CD14-positive monocyte (primary cell): ENCODE results near the gene DDA1. TPM values are rescaled to one million over a fixed set of nuclear protein-coding genes. Genes with fewer than 3 reads are reported as not detected.

Source experiments
- DNase-seq, 3 donors: peaks; one replicate each; pipeline ENCODE4 v3.0.0-alpha.2; 2011 to 2022
- H2AFZ ChIP-seq: 2 replicates; pipeline ENCODE4 v1.6.0; 2012; ENCODE audit warnings: mild to moderate bottlenecking, low read depth, low read length, inconsistent platforms; ENCODE audit not compliant: insufficient read depth, poor library complexity, severe bottlenecking
- H3K27ac ChIP-seq, 2 donors: 1 replicate in 1 of 2; 2 replicates in 1 of 2; pipeline ENCODE4 v1.5.1; 2012 to 2013; ENCODE audit warnings: low read length in 2 of 2, control low read depth in 1 of 2, inconsistent platforms in 1 of 2, low read depth in 1 of 2, mild to moderate bottlenecking in 1 of 2
- H3K27me3 ChIP-seq, 2 donors: one replicate each; pipeline versions ENCODE4 v1.6.0 to v1.6.1; 2011 to 2013; ENCODE audit warnings: low read length in 2 of 2; ENCODE audit not compliant: control insufficient read depth in 2 of 2, insufficient read depth in 2 of 2
- H3K36me3 ChIP-seq, 2 donors: replicated peaks in 1 of 2; 1 replicate in 1 of 2; 2 replicates in 1 of 2; pipeline versions ENCODE4 v1.5.1 to v1.6.1; 2012 to 2013; ENCODE audit warnings: low read length in 2 of 2, control low read depth in 1 of 2, inconsistent platforms in 1 of 2, mild to moderate bottlenecking in 1 of 2; ENCODE audit not compliant: insufficient read depth in 2 of 2, control insufficient read depth in 1 of 2
- H3K4me1 ChIP-seq, 2 donors: 1 replicate in 1 of 2; 2 replicates in 1 of 2; pipeline versions ENCODE4 v1.5.1 to v1.6.1; 2012 to 2013; ENCODE audit warnings: low read length in 2 of 2, control low read depth in 1 of 2, inconsistent platforms in 1 of 2, mild to moderate bottlenecking in 1 of 2, moderate library complexity in 1 of 2; ENCODE audit not compliant: insufficient read depth in 2 of 2, control insufficient read depth in 1 of 2
- H3K4me2 ChIP-seq: replicated peaks from 2 replicates; pipeline ENCODE3; 2012; ENCODE audit warnings: low read length, moderate library complexity, mild to moderate bottlenecking; ENCODE audit not compliant: poor library complexity, severe bottlenecking; ENCODE audit errors: extremely low read depth
- H3K4me3 ChIP-seq, 3 experiments: fragments of 200-600 bp in 1 of 3; sonication (generic) in 1 of 3; replicated peaks in 1 of 3; 1 replicate in 2 of 3; 2 replicates in 1 of 3; pipeline ENCODE4 v1.5.1; 2011 to 2013; ENCODE audit warnings: low read length in 3 of 3, mild to moderate bottlenecking in 3 of 3, control low read depth in 2 of 3, low read depth in 2 of 3, inconsistent platforms in 1 of 3, moderate library complexity in 1 of 3
- H3K79me2 ChIP-seq: 2 replicates; pipeline ENCODE4 v1.6.0; 2012; ENCODE audit warnings: mild to moderate bottlenecking, control low read depth, inconsistent platforms, low read length, moderate library complexity; ENCODE audit not compliant: insufficient read depth
- H3K9ac ChIP-seq: 2 replicates; pipeline ENCODE4 v1.6.0; 2017; ENCODE audit warnings: low read length, mild to moderate bottlenecking; ENCODE audit not compliant: insufficient read depth, poor library complexity, severe bottlenecking
- H3K9me3 ChIP-seq, 2 donors: replicated peaks in 1 of 2; 1 replicate in 1 of 2; 2 replicates in 1 of 2; pipeline versions ENCODE4 v1.5.1 to v1.6.1; 2012 to 2013; ENCODE audit warnings: low read length in 2 of 2, control low read depth in 1 of 2; ENCODE audit not compliant: control insufficient read depth in 1 of 2, insufficient read depth in 1 of 2
- H4K20me1 ChIP-seq: 2 replicates; pipeline ENCODE4 v1.6.0; 2012; ENCODE audit warnings: mild to moderate bottlenecking, low read length, control low read depth, moderate library complexity; ENCODE audit not compliant: insufficient read depth
- H3K27ac Mint-ChIP-seq, 7 donors: one replicate each; pipeline ENCODE4 v1.8.0; 2020; ENCODE audit warnings: mild to moderate bottlenecking in 7 of 7, mixed read lengths in 7 of 7, moderate library complexity in 6 of 7, inconsistent platforms in 2 of 7
- H3K27me3 Mint-ChIP-seq, 3 donors: one replicate each; pipeline ENCODE4 v1.8.0; 2021 to 2022; ENCODE audit warnings: low read depth in 3 of 3, mild to moderate bottlenecking in 3 of 3, mixed read lengths in 3 of 3, moderate library complexity in 3 of 3, inconsistent platforms in 1 of 3
- H3K36me3 Mint-ChIP-seq, 2 donors: one replicate each; pipeline ENCODE4 v1.8.0; 2020; ENCODE audit warnings: mixed read lengths in 2 of 2, inconsistent platforms in 1 of 2, mild to moderate bottlenecking in 1 of 2
- H3K4me1 Mint-ChIP-seq: one replicate; pipeline ENCODE4 v1.8.0; 2020; ENCODE audit warnings: mild to moderate bottlenecking, mixed read lengths
- H3K4me3 Mint-ChIP-seq, 2 donors: one replicate each; pipeline ENCODE4 v1.8.0; 2020; ENCODE audit warnings: mild to moderate bottlenecking in 2 of 2, mixed read lengths in 2 of 2, moderate library complexity in 1 of 2
- H3K9me3 Mint-ChIP-seq, 7 donors: one replicate each; pipeline ENCODE4 v1.8.0; 2020 to 2022; ENCODE audit warnings: mixed read lengths in 7 of 7, mild to moderate bottlenecking in 6 of 7, moderate library complexity in 6 of 7, inconsistent platforms in 2 of 7
- WGBS: methylation state at CpG from one replicate; pipeline ENCODE4 v1.1.5; 2013; ENCODE audit warnings: missing lambda C conversion rate; ENCODE audit not compliant: insufficient coverage; 5-methylcytosine and 5-hydroxymethylcytosine counted together
- intact Hi-C, 2 donors: fragments of 100-400 bp; cut with micrococcal nuclease; formaldehyde crosslinking; loops; one replicate each; pipeline versions ENCODE4 v1.15.0 to v1.15.1; 2023
- polyA plus RNA-seq, 3 donors: library from polyadenylated mRNA; depleted of rRNA in 1 of 3; unstranded in 2 of 3; stranded (reverse) in 1 of 3; fragments of 300-500 nt in 2 of 3; fragments of >200 nt in 1 of 3; fragmentation: Illumina TruSeq in 2 of 3; gene quantifications; 1 replicate in 2 of 3; 2 replicates in 1 of 3; pipeline ENCODE4 v1.2.3, GENCODE V29; 2012 to 2021
- TF ChIP-seq, protein P1 (sequence below): fragments of 200-600 bp; IDR thresholded peaks from one replicate; pipeline ENCODE4 v1.8.0; 2022; ENCODE audit warnings: antibody characterized with exemption, mild to moderate bottlenecking

Gene DDA1
- polyA plus RNA-seq, 3 donors = 22.5 to 49.5 (median 23.8) TPM

DNA sequence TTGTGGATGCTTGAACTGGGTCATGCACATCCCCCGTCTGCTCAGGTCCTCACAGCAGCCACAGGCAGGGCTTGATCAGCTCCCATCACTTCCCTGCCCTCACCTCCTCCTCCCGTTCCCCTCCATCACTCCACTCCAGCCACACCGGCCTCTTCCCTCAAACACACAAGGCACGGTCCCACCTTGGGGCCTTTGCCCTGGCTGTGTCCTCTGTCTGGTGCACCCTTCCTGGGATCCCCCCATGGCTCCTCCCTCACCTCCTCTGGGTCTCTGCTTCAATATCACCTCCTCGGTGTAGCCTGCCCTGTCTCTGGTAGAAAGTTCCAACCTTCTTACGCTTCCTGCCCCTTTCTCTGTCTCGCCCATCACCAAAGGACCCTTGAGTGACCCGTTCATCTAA is 44.0 kb downstream of the DDA1 start:
- Mint-ChIP-seq H3K27ac (peak overlapping the region in 1 of 7 donors; percentile 39), H3K4me3 (no peak overlapping the region)

DNA sequence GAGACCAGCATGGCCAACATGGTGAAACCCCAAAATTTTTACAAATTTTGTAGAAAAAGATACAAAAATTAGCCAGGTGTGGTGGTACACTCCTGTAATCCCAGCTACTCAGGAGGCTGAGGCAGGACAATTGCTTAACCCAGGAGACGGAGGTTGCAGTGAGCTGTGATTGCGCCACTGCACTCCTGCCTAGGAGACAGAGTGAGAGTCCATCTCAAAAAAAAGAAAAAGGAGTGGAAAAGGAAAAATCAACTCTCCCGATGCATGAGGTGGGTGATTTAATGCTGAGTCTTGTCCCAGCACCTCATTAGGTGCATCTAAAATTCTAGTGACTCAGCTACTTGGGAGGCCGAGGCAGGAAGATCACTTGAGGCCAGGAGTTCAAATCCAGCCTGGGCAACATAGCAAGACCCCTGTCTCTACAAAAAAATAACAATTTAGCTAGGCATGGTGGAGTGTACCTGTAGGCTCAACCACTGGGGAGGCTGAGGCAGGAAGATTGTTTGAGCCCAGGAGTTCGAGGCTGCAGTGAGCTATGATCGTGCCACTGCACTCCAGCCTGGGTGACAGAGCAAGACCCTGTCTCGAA is 47.8 kb downstream of the DDA1 start:
- TF ChIP-seq, protein P1, sequence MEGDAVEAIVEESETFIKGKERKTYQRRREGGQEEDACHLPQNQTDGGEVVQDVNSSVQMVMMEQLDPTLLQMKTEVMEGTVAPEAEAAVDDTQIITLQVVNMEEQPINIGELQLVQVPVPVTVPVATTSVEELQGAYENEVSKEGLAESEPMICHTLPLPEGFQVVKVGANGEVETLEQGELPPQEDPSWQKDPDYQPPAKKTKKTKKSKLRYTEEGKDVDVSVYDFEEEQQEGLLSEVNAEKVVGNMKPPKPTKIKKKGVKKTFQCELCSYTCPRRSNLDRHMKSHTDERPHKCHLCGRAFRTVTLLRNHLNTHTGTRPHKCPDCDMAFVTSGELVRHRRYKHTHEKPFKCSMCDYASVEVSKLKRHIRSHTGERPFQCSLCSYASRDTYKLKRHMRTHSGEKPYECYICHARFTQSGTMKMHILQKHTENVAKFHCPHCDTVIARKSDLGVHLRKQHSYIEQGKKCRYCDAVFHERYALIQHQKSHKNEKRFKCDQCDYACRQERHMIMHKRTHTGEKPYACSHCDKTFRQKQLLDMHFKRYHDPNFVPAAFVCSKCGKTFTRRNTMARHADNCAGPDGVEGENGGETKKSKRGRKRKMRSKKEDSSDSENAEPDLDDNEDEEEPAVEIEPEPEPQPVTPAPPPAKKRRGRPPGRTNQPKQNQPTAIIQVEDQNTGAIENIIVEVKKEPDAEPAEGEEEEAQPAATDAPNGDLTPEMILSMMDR = no peak
- no peaks in the 10 kb centered on the region for H3K9me3 Mint-ChIP-seq
- H3K4me1 ChIP-seq = no peaks in the 10 kb centered on the region
- H3K4me2 ChIP-seq = no peak overlapping the region
- peaks cover 12% of the 10 kb centered on the region for H3K4me1 Mint-ChIP-seq
- no peak overlapping the region for H3K27ac Mint-ChIP-seq
- H3K4me3 Mint-ChIP-seq = no peak overlapping the region
- no peaks in the 10 kb centered on the region for H3K36me3 Mint-ChIP-seq
- H3K27me3 Mint-ChIP-seq = peaks cover 4 to 12% (median 11%) of the 10 kb centered on the region in 3 donors
- no peak overlapping the region for H3K9ac ChIP-seq
- no peak overlapping the region for H2AFZ ChIP-seq
- H3K9me3 ChIP-seq = no peaks in the 10 kb centered on the region
- no peaks in the 10 kb centered on the region for H3K27me3 ChIP-seq
- H3K27ac ChIP-seq = no peak overlapping the region
- H3K79me2 ChIP-seq = no peaks in the 10 kb centered on the region
- H3K36me3 ChIP-seq = no peaks in the 10 kb centered on the region
- H3K4me3 ChIP-seq = no peak overlapping the region
- 58% methylated on average over 4 of the region's 7 CpGs for WGBS
- no peaks in the 10 kb centered on the region for H4K20me1 ChIP-seq
- DNase-seq = no peak
- intact Hi-C loops = no loop called here

More for the DNA sequence above, 44.0 kb downstream of the DDA1 start:
- H3K36me3 Mint-ChIP-seq = no peaks in the 10 kb centered on the region
- Histone ChIP-seq H3K4me1 (peaks cover 3 to 5% of the 10 kb centered on the region in 2 donors), H3K4me3 (no peak overlapping the region), H3K79me2 (no peaks in the 10 kb centered on the region), H3K36me3 (no peaks in the 10 kb centered on the region), H3K9me3 (no peaks in the 10 kb centered on the region), H3K9ac (no peak overlapping the region), H2AFZ (peak overlapping the region; percentile 41), H3K4me2 (no peak overlapping the region), H3K27ac (no peak overlapping the region), H3K27me3 (peaks cover 0 to 14% of the 10 kb centered on the region in 2 donors), H4K20me1 (no peaks in the 10 kb centered on the region)
- TF ChIP-seq, protein P1 = no peak
- peaks cover 22% of the 10 kb centered on the region for H3K4me1 Mint-ChIP-seq
- DNase-seq = no peak
- peaks cover 0 to 3% (median 0%) of the 10 kb centered on the region in 7 donors for H3K9me3 Mint-ChIP-seq
- intact Hi-C loops = no loop called here
- WGBS = 91% methylated on average over 8 of the region's 8 CpGs
- H3K27me3 Mint-ChIP-seq = peaks cover 14 to 43% (median 36%) of the 10 kb centered on the region in 3 donors
